ENCODE data around the gene FEV.

FEV gene

GRCh38 chr2:219017201-219017931 lies 32.4 kb upstream of the FEV start:
- no peak for DNase-seq (ENCODE audit: low read depth)

- DNase-seq (ENCODE audit: low read depth), result no peak
Measured at GRCh38 chr2:219016721-219017120, 31.7 kb upstream of the FEV start.

- no peak for DNase-seq (ENCODE audit: low read depth)
Measured at GRCh38 chr2:219010873-219011272, 25.9 kb upstream of the FEV start.

- DNase-seq (ENCODE audit: low read depth), result no peak
Measured at GRCh38 chr2:219010162-219010756, 25.3 kb upstream of the FEV start.

- DNase-seq (ENCODE audit: low read depth), result no peak
Measured at GRCh38 chr2:219009294-219009693, 24.3 kb upstream of the FEV start.

- DNase-seq (ENCODE audit: low read depth), result no peak
Measured at GRCh38 chr2:219003979-219004378, 19.0 kb upstream of the FEV start.

- DNase-seq (ENCODE audit: low read depth), result no peak
Measured at GRCh38 chr2:219003267-219003634, 18.3 kb upstream of the FEV start.

GRCh38 chr2:219002395-219003266 lies 17.6 kb upstream of the FEV start:
- peak; percentile 20 for DNase-seq (ENCODE audit: low read depth)

- DNase-seq (ENCODE audit: low read depth), result no peak
Measured at GRCh38 chr2:219001577-219002394, 16.8 kb upstream of the FEV start.

GRCh38 chr2:219001100-219001576 lies 16.2 kb upstream of the FEV start:
- DNase-seq (ENCODE audit: low read depth), result no peak

- no peak for DNase-seq (ENCODE audit: low read depth)
Measured at GRCh38 chr2:219000569-219000960, 15.6 kb upstream of the FEV start.

GRCh38 chr2:218999881-219000568 lies 15.0 kb upstream of the FEV start:
- DNase-seq (ENCODE audit: low read depth), result no peak

- no peak for DNase-seq (ENCODE audit: low read depth)
Measured at GRCh38 chr2:218999021-218999880, 14.3 kb upstream of the FEV start.

GRCh38 chr2:218998414-218999002 lies 13.5 kb upstream of the FEV start:
- DNase-seq (ENCODE audit: low read depth), result no peak

GRCh38 chr2:218997731-218998130 lies 12.7 kb upstream of the FEV start:
- DNase-seq (ENCODE audit: low read depth), result no peak

GRCh38 chr2:218996937-218997336 lies 12.0 kb upstream of the FEV start:
- no peak for DNase-seq (ENCODE audit: low read depth)

GRCh38 chr2:218995972-218996711 lies 11.2 kb upstream of the FEV start:
- peak; percentile 79 for DNase-seq (ENCODE audit: low read depth)

- no peak for DNase-seq (ENCODE audit: low read depth)
Measured at GRCh38 chr2:218995561-218995960, 10.6 kb upstream of the FEV start.

Data from EH (cell line).